Smooth muscle cell (in vitro differentiated cells): ENCODE data around the gene ZNF502. TPM values are rescaled to one million over a fixed set of nuclear protein-coding genes. Genes with fewer than 3 reads are reported as not detected.
A peak's percentile ranks its signal among the peaks of the same experiment; 100 is the strongest.

Experiments used
- DNase-seq: peaks from one replicate; lab custom pipeline; 2025; ENCODE audit not compliant: unreplicated experiment; lab: John Stamatoyannopoulos, UW
- H2AFZ ChIP-seq: fragments of 200-600 bp; sonication (generic); 2 replicates; pipeline ENCODE4 v1.6.0; 2016; ENCODE audit warnings: antibody characterized with exemption, low read depth, mild to moderate bottlenecking
- H3F3A ChIP-seq: fragments of 200-600 bp; sonication (generic); 2 replicates; pipeline ENCODE4 v1.6.0; 2017; ENCODE audit warnings: antibody characterized with exemption, low read depth
- H3K27ac ChIP-seq: fragments of 200-600 bp; sonication (generic); 2 replicates; pipeline ENCODE4 v1.5.1; 2016; ENCODE audit warnings: low read depth, mild to moderate bottlenecking
- H3K27me3 ChIP-seq: fragments of 200-600 bp; sonication (generic); 2 replicates; pipeline ENCODE4 v1.6.1; 2016; ENCODE audit warnings: low read depth, mild to moderate bottlenecking
- H3K36me3 ChIP-seq: fragments of 200-600 bp; sonication (generic); 2 replicates; pipeline ENCODE4 v1.5.1; 2016; ENCODE audit warnings: low read depth
- H3K4me1 ChIP-seq: fragments of 200-600 bp; sonication (generic); 2 replicates; pipeline ENCODE4 v1.5.1; 2016; ENCODE audit warnings: low read depth
- H3K4me2 ChIP-seq: fragments of 200-600 bp; sonication (generic); 2 replicates; pipeline ENCODE4 v1.6.0; 2016; ENCODE audit warnings: mild to moderate bottlenecking
- H3K4me3 ChIP-seq: fragments of 200-600 bp; sonication (generic); 2 replicates; pipeline ENCODE4 v1.5.1; 2016; ENCODE audit warnings: mild to moderate bottlenecking
- H3K79me2 ChIP-seq: fragments of 200-600 bp; sonication (generic); 2 replicates; pipeline ENCODE4 v1.6.0; 2016; ENCODE audit warnings: low read depth, mild to moderate bottlenecking
- H3K9ac ChIP-seq: fragments of 200-600 bp; sonication (generic); 2 replicates; pipeline ENCODE4 v1.6.0; 2016; ENCODE audit warnings: low read depth
- H3K9me3 ChIP-seq: fragments of 200-600 bp; sonication (generic); replicated peaks from 2 replicates; pipeline ENCODE4 v1.5.1; 2016; ENCODE audit warnings: low read depth
- H4K20me1 ChIP-seq: fragments of 200-600 bp; sonication (generic); 2 replicates; pipeline ENCODE4 v1.6.0; 2016; ENCODE audit warnings: low read depth
- WGBS: methylation state at CpG from one replicate; pipeline ENCODE4 v1.1.7; 2016; ENCODE audit warnings: low lambda C conversion rate; 5-methylcytosine and 5-hydroxymethylcytosine counted together
- polyA plus RNA-seq: library from polyadenylated mRNA; unstranded; fragments of >200 nt; fragmentation: Nextera tagmentation; extraction: Ambion mirVana; gene quantifications from 2 replicates; pipeline ENCODE4 v1.2.1, GENCODE V29; 2016
- total RNA-seq: library from RNA; depleted of rRNA; stranded (reverse); fragments of >200 nt; gene quantifications from 2 replicates; pipeline ENCODE4 v1.2.3, GENCODE V29; 2014
- TF ChIP-seq, protein P1 (sequence below): fragments of 200-600 bp; sonication (generic); IDR thresholded peaks from 2 replicates; pipeline ENCODE4 v1.5.1; 2017; ENCODE audit warnings: borderline replicate concordance, mild to moderate bottlenecking, antibody characterized with exemption; ENCODE audit not compliant: insufficient read depth, poor library complexity, severe bottlenecking

The ZNF502 gene
- total and polyA plus RNA-seq, 2 experiments from 2014 or later = 0.72 to 2.0 TPM

DNA sequence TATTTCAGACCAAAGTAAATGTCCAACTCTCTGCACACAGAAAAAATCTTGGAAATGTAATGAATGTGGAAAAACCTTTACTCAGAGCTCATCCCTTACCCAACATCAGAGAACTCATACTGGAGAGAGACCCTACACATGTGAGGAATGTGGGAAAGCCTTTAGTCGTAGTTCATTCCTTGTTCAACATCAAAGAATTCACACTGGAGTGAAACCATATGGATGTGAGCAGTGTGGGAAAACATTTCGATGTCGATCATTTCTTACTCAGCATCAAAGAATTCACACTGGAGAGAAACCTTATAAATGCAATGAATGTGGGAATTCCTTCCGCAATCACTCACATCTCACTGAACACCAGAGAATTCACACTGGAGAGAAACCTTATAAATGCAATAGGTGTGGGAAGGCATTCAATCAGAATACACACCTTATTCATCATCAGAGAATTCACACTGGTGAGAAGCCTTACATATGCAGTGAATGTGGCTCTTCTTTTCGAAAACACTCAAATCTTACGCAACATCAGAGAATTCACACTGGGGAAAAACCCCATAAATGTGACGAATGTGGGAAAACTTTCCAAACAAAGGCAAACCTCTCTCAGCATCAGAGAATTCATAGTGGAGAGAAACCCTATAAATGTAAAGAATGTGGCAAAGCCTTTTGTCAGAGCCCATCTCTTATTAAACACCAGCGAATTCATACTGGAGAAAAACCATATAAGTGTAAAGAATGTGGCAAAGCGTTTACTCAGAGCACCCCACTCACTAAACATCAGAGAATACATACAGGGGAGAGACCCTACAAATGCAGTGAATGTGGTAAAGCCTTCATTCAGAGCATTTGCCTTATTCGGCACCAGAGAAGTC is 9.0 kb downstream of the ZNF502 start:
- H3F3A ChIP-seq = peaks cover 5% of the 10 kb centered on the region
- H3K27ac ChIP-seq = no peak overlapping the region
- H3K79me2 ChIP-seq = no peaks in the 10 kb centered on the region
- H3K36me3 ChIP-seq = peaks cover 13% of the 10 kb centered on the region
- H3K4me1 ChIP-seq = no peaks in the 10 kb centered on the region
- H3K9me3 ChIP-seq = peaks cover 55% of the 10 kb centered on the region
- no peak overlapping the region for H3K9ac ChIP-seq
- H3K4me3 ChIP-seq = no peak overlapping the region
- H3K27me3 ChIP-seq = no peaks in the 10 kb centered on the region
- no peak overlapping the region for H3K4me2 ChIP-seq
- WGBS = 93% methylated on average over 10 of the region's 10 CpGs
- no peak for DNase-seq
- H2AFZ ChIP-seq = no peak overlapping the region
- no peaks in the 10 kb centered on the region for H4K20me1 ChIP-seq
- TF ChIP-seq, protein P1, sequence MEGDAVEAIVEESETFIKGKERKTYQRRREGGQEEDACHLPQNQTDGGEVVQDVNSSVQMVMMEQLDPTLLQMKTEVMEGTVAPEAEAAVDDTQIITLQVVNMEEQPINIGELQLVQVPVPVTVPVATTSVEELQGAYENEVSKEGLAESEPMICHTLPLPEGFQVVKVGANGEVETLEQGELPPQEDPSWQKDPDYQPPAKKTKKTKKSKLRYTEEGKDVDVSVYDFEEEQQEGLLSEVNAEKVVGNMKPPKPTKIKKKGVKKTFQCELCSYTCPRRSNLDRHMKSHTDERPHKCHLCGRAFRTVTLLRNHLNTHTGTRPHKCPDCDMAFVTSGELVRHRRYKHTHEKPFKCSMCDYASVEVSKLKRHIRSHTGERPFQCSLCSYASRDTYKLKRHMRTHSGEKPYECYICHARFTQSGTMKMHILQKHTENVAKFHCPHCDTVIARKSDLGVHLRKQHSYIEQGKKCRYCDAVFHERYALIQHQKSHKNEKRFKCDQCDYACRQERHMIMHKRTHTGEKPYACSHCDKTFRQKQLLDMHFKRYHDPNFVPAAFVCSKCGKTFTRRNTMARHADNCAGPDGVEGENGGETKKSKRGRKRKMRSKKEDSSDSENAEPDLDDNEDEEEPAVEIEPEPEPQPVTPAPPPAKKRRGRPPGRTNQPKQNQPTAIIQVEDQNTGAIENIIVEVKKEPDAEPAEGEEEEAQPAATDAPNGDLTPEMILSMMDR = no peak

- Histone ChIP-seq H3K4me2 (no peak overlapping the region), H3K4me3 (no peak overlapping the region), H3K79me2 (no peaks in the 10 kb centered on the region), H3K27me3 (no peaks in the 10 kb centered on the region), H3K4me1 (no peaks in the 10 kb centered on the region), H3F3A (peaks cover 5% of the 10 kb centered on the region), H2AFZ (no peak overlapping the region), H3K9ac (no peak overlapping the region), H4K20me1 (no peaks in the 10 kb centered on the region), H3K36me3 (peaks cover 8% of the 10 kb centered on the region), H3K9me3 (peaks cover 49% of the 10 kb centered on the region), H3K27ac (no peak overlapping the region)
- DNase-seq = no peak
- TF ChIP-seq, protein P1 = no peak
- WGBS = 86% methylated on average over 1 of the region's 1 CpG
Measured at GRCh38 chr3:44722103-44722401, 9.6 kb downstream of the ZNF502 start.

GRCh38 chr3:44729384-44729910 is 17.0 kb downstream of the ZNF502 start, which contains the start of gene ZNF501:
TSS of gene ZNF501 (plus strand) at chr3:44729635. CDS start at chr3:44734422, 4,787 bp downstream.
- H3K4me1 ChIP-seq = no peaks in the 10 kb centered on the region
- H4K20me1 ChIP-seq = no peaks in the 10 kb centered on the region
- peak within 1 kb of the TSS; percentile 91 for H3K4me2 ChIP-seq
- peaks cover 34% of the 10 kb centered on the region for H3K36me3 ChIP-seq
- H3K4me3 ChIP-seq = peak within 1 kb of the TSS; percentile 75
- H3F3A ChIP-seq = no peaks in the 10 kb centered on the region
- no peaks in the 10 kb centered on the region for H3K79me2 ChIP-seq
- H2AFZ ChIP-seq = peak within 1 kb of the TSS; percentile 100
- peaks cover 31% of the 10 kb centered on the region for H3K9me3 ChIP-seq
- TF ChIP-seq, protein P1 = no peak
- H3K9ac ChIP-seq = peak within 1 kb of the TSS; percentile 49
- 8% methylated on average over 45 of the region's 46 CpGs for WGBS
- peak; percentile 36 for DNase-seq
- no peaks in the 10 kb centered on the region for H3K27me3 ChIP-seq
- no peak within 1 kb of the TSS for H3K27ac ChIP-seq
